Stimulated activated CD4-positive, alpha-beta T cell treated with anti-CD3 and anti-CD28 coated beads, Interleukin-15, amount 100 ng/mL, for 48 hours (primary cell): ENCODE data around the gene MYO10.
"Not testable (repeated sequence)": the region's sequence is repeated elsewhere in the genome, so short reads cannot be mapped to it uniquely, and the experiment has no call there.

Experiments used
- DNase-seq, 2 donors: peaks; one replicate each; pipeline ENCODE4 v3.0.0-alpha.2; 2020; ENCODE audit warnings: low read depth in 2 of 2

Gene MYO10

GRCh38 chr5:16740811-16741392, 195.2 kb downstream of the MYO10 start:
- no peak for DNase-seq

- DNase-seq = no peak
Measured at GRCh38 chr5:16740066-16740810, 195.8 kb downstream of the MYO10 start.

- not testable (repeated sequence) for DNase-seq
Measured at GRCh38 chr5:16738393-16738792, 197.7 kb downstream of the MYO10 start.

GRCh38 chr5:16737620-16738364, 198.3 kb downstream of the MYO10 start:
- DNase-seq = no peak

- no peak for DNase-seq
Measured at GRCh38 chr5:16737209-16737608, 198.9 kb downstream of the MYO10 start.

- DNase-seq = no peak
Measured at GRCh38 chr5:16736158-16736995, 199.7 kb downstream of the MYO10 start.

GRCh38 chr5:16735101-16736060, 200.7 kb downstream of the MYO10 start:
- DNase-seq = no peak

- no peak for DNase-seq
Measured at GRCh38 chr5:16733331-16734006, 202.6 kb downstream of the MYO10 start.

GRCh38 chr5:16732356-16732755, 203.7 kb downstream of the MYO10 start:
- no peak for DNase-seq

- no peak for DNase-seq
Measured at GRCh38 chr5:16727755-16728325, 208.2 kb downstream of the MYO10 start.

GRCh38 chr5:16726538-16726946, 209.5 kb downstream of the MYO10 start:
- peak in 1 of 2 donors; percentile 4 for DNase-seq

GRCh38 chr5:16725575-16725974, 210.5 kb downstream of the MYO10 start:
- no peak for DNase-seq

GRCh38 chr5:16723821-16724220, 212.3 kb downstream of the MYO10 start:
- DNase-seq = no peak

- no peak for DNase-seq
Measured at GRCh38 chr5:16722097-16722495, 214.0 kb downstream of the MYO10 start.

- DNase-seq = no peak
Measured at GRCh38 chr5:16721151-16722096, 214.7 kb downstream of the MYO10 start.

GRCh38 chr5:16718036-16718435, 218.1 kb downstream of the MYO10 start:
- DNase-seq = not testable (repeated sequence)

GRCh38 chr5:16713386-16713928, 222.6 kb downstream of the MYO10 start:
- DNase-seq = no peak

GRCh38 chr5:16712620-16713019, 223.5 kb downstream of the MYO10 start:
- DNase-seq = no peak
